ENCODE measurements around the gene IFITM5.
A peak's percentile ranks its signal among the peaks of the same experiment; 100 is the strongest.
"Not testable (repeated sequence)": the region's sequence is repeated elsewhere in the genome, so short reads cannot be mapped to it uniquely, and the experiment has no call there.

IFITM5 gene

GRCh38 chr11:328012-328411 lies 28.7 kb upstream of the IFITM5 start:
- no peak for DNase-seq (ENCODE audit: low spot score)

- no peak for DNase-seq (ENCODE audit: low spot score)
These were observed 28.2 kb upstream of the IFITM5 start for GRCh38 chr11:327581-327923.

GRCh38 chr11:326842-327580 lies 27.7 kb upstream of the IFITM5 start:
- DNase-seq (ENCODE audit: low spot score) = no peak

- DNase-seq (ENCODE audit: low spot score) = no peak
These were observed 27.2 kb upstream of the IFITM5 start for GRCh38 chr11:326592-326841.

- no peak for DNase-seq (ENCODE audit: low spot score)
These were observed 26.7 kb upstream of the IFITM5 start for GRCh38 chr11:325796-326591.

GRCh38 chr11:324593-325517 lies 25.5 kb upstream of the IFITM5 start:
- DNase-seq (ENCODE audit: low spot score) = not testable (repeated sequence)

GRCh38 chr11:324156-324555 lies 24.8 kb upstream of the IFITM5 start:
- no peak for DNase-seq (ENCODE audit: low spot score)

- DNase-seq (ENCODE audit: low spot score) = not testable (repeated sequence)
These were observed 20.6 kb upstream of the IFITM5 start for GRCh38 chr11:319888-320273.

- not testable (repeated sequence) for DNase-seq (ENCODE audit: low spot score)
These were observed 20.0 kb upstream of the IFITM5 start for GRCh38 chr11:319121-319887.

GRCh38 chr11:318405-319120 lies 19.2 kb upstream of the IFITM5 start:
- DNase-seq (ENCODE audit: low spot score) = not testable (repeated sequence)

GRCh38 chr11:317668-318404 lies 18.5 kb upstream of the IFITM5 start:
- not testable (repeated sequence) for DNase-seq (ENCODE audit: low spot score)

- DNase-seq (ENCODE audit: low spot score) = no peak
These were observed 17.6 kb upstream of the IFITM5 start for GRCh38 chr11:316891-317301.

- DNase-seq (ENCODE audit: low spot score) = no peak
These were observed 16.8 kb upstream of the IFITM5 start for GRCh38 chr11:316031-316701.

GRCh38 chr11:315516-315994 lies 16.2 kb upstream of the IFITM5 start:
- DNase-seq (ENCODE audit: low spot score) = no peak

GRCh38 chr11:315051-315481 lies 15.7 kb upstream of the IFITM5 start:
- no peak for DNase-seq (ENCODE audit: low spot score)

GRCh38 chr11:314554-314875 lies 15.2 kb upstream of the IFITM5 start:
- not testable (repeated sequence) for DNase-seq (ENCODE audit: low spot score)

GRCh38 chr11:313787-314553 lies 14.6 kb upstream of the IFITM5 start, which contains the start of gene IFITM1:
TSS of gene IFITM1 (plus strand) at chr11:314040. CDS start at chr11:314171, 131 bp downstream.
- DNase-seq (ENCODE audit: low spot score) = peak; percentile 82

GRCh38 chr11:313304-313786 lies 14.0 kb upstream of the IFITM5 start:
- peak; percentile 36 for DNase-seq (ENCODE audit: low spot score)
